HEK293T (cell line): ENCODE measurements around the gene EDN2.

Source experiments
- CTCF ChIA-PET: fragments of 350-600 bp; formaldehyde crosslinking; extraction: SDS; loops from one replicate; lab custom pipeline; 2021; ENCODE audit warnings: antibody characterized with exemption, inconsistent platforms; lab: Yijun Ruan, JAX
- POLR2A ChIA-PET: fragments of 350-600 bp; formaldehyde crosslinking; extraction: SDS; loops from one replicate; lab custom pipeline; 2020; ENCODE audit warnings: antibody characterized with exemption, inconsistent platforms; lab: Yijun Ruan, JAX
- DNase-seq: peaks from one replicate; pipeline ENCODE4 v3.0.0; 2012; ENCODE audit warnings: mixed read lengths; ENCODE audit errors: extremely low spot score
- ARNT ChIP-seq: fragments of 450-650 bp; IDR thresholded peaks from 2 replicates; pipeline ENCODE4 v1.6.1; 2017; ENCODE audit warnings: mild to moderate bottlenecking
- BHLHE40 ChIP-seq: fragments of 450-650 bp; IDR thresholded peaks from 2 replicates; pipeline ENCODE4 v1.6.1; 2016; ENCODE audit warnings: mild to moderate bottlenecking, moderate library complexity, borderline replicate concordance
- CTBP1 ChIP-seq: fragments of 450-650 bp; IDR thresholded peaks from 2 replicates; pipeline ENCODE4 v1.6.1; 2016; ENCODE audit warnings: borderline replicate concordance
- ELF4 ChIP-seq: fragments of 450-650 bp; IDR thresholded peaks from 2 replicates; pipeline ENCODE4 v1.6.1; 2017; ENCODE audit warnings: antibody characterized with exemption
- FOXA1 ChIP-seq: fragments of 450-650 bp; IDR thresholded peaks from 2 replicates; pipeline ENCODE4 v1.6.1; 2016; ENCODE audit warnings: mild to moderate bottlenecking
- FOXK2 ChIP-seq: fragments of 450-650 bp; IDR thresholded peaks from 2 replicates; pipeline ENCODE4 v1.6.1; 2016; ENCODE audit warnings: mild to moderate bottlenecking
- FOXM1 ChIP-seq: fragments of 450-650 bp; IDR thresholded peaks from 2 replicates; pipeline ENCODE4 v1.6.1; 2017; ENCODE audit warnings: mild to moderate bottlenecking, borderline replicate concordance
- HDGF ChIP-seq: fragments of 450-650 bp; IDR thresholded peaks from 2 replicates; pipeline ENCODE4 v1.6.1; 2017; ENCODE audit warnings: antibody characterized with exemption, borderline replicate concordance
- L3MBTL2 ChIP-seq: fragments of 450-650 bp; conservative IDR thresholded peaks from 2 replicates; pipeline ENCODE4 v1.6.1; 2016; ENCODE audit warnings: mild to moderate bottlenecking
- LEF1 ChIP-seq: fragments of 450-650 bp; IDR thresholded peaks from 2 replicates; pipeline ENCODE4 v1.6.1; 2017; ENCODE audit warnings: mild to moderate bottlenecking, borderline replicate concordance
- NFRKB ChIP-seq: fragments of 450-650 bp; IDR thresholded peaks from 2 replicates; pipeline ENCODE4 v1.6.1; 2016; ENCODE audit warnings: mild to moderate bottlenecking, moderate library complexity
- PKNOX1 ChIP-seq: fragments of 450-650 bp; IDR thresholded peaks from 2 replicates; pipeline ENCODE4 v1.6.1; 2016
- SP1 ChIP-seq: fragments of 450-650 bp; IDR thresholded peaks from 2 replicates; pipeline ENCODE4 v1.6.1; 2017
- SUZ12 ChIP-seq: fragments of 450-650 bp; IDR thresholded peaks from 2 replicates; pipeline ENCODE4 v1.6.1; 2016; ENCODE audit warnings: mild to moderate bottlenecking
- TARDBP ChIP-seq: fragments of 450-650 bp; IDR thresholded peaks from 2 replicates; pipeline ENCODE4 v1.6.1; 2016
- ZNF384 ChIP-seq: fragments of 450-650 bp; IDR thresholded peaks from 2 replicates; pipeline ENCODE4 v1.6.1; 2016

Gene EDN2

GRCh38 chr1:41455479-41456332 lies 28.8 kb downstream of the EDN2 start:
- ChIA-PET POLR2A (no interaction called here), CTCF (interaction anchor here (0.6 kb wide), 2 partner anchors 12 to 349 kb away, joined by 3 read pairs; no protein-coding TSS in a partner anchor)
- no peak for DNase-seq
- no peak for TF ChIP-seq TARDBP

DNA sequence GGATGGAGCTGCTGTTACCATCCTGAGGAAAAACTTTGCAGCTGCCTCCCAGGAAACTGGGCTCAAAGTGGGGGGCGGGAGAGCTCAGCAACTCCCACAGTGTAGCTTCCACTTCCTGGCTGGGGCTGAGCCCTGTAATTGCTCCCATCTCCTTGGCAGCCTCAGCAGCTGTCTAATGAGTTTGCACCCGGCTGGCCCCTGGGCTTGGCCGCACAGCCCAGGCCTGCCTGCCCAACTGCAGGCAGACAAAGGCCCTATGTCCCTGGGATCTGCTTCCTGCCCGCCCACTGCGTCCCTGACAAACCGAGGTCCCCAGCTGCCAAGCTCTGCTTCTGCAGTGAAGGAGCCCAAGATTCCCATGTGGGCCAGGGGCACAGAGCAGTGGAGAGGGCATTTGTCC lies 30.1 kb downstream of the EDN2 start:
- TF ChIP-seq LEF1 (no peak), ZNF384 (no peak), L3MBTL2 (no peak), SUZ12 (no peak), ARNT (no peak), PKNOX1 (no peak), FOXM1 (no peak), BHLHE40 (no peak), HDGF (no peak), CTBP1 (no peak), TARDBP (no peak), NFRKB (no peak), SP1 (no peak), ELF4 (no peak), FOXA1 (no peak), FOXK2 (no peak)
- DNase-seq, result no peak
- ChIA-PET POLR2A (no interaction called here), CTCF (no interaction called here)

DNA sequence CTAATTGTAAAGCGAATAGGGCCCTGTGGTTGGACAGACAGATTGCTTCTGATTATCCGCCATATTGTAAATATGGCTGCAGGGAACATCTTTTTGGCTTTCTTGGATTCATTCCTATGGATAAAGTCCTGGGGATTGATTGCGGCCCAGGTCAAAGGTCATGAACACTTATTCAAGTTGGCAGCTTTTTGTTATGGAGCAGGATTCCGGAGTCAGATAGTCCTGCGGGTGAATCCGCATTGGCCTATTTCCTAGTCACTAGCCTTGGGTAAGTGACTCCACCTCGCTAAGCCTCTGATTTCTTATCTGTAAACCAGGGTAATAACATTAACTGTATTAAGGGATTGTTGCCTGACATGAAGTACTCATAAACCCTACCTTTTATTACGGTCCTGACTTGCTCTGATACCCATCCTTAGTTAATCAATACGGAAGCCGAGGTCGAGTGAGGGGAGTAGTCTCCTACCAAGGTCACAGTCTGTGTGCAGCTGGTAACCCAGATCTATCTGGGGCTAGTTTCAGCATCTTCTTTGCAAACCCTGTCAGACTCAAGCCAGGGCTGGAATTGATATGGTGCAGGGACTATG lies 31.7 kb downstream of the EDN2 start:
- CTCF ChIA-PET, result no interaction called here
- TF ChIP-seq SUZ12 (no peak), FOXK2 (no peak), SP1 (no peak)
- POLR2A ChIA-PET, result no interaction called here
- no peak for DNase-seq

- CTCF ChIA-PET, result no interaction called here
Measured at GRCh38 chr1:41450747-41451285, 33.7 kb downstream of the EDN2 start.

DNA sequence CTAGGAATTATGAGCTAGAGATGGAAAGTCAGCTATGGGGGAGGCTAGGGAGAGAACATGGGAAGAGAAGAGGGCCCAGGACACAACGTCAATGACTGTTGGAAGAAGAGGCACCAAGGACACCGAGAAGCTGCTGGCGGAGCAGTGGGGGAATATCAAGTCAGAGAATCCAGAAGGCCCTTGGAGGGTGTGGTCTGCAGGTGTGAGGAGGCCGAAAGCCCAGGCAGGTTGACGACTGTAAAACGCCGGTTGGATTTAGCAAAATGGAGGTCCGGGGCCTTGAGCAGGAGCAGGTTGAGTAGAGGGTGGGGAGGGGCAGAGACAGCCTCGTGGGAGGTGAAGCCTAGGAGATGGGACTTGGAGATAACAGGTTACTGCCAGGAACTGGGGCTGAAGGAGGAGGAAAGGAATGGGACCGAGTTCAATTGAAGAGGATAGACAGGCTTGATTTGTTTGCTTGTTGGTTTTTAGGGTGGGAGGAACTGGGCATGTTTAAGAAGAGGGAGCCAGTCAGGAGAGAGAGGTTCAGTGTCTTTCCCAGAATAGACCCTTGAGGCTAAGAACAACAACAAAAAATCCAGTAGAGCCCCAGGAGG lies 35.1 kb downstream of the EDN2 start:
- CTCF ChIA-PET, result interaction anchor here (1.3 kb wide), 1 partner anchor 42 kb away, joined by 3 read pairs; no protein-coding TSS in a partner anchor
- POLR2A ChIA-PET, result no interaction called here
- no peak for DNase-seq
- TF ChIP-seq CTBP1, result no peak
- no peak for TF ChIP-seq NFRKB

More at GRCh38 chr1:41450747-41451285, 33.7 kb downstream of the EDN2 start:
- no peak for DNase-seq
- POLR2A ChIA-PET, result no interaction called here
- TF ChIP-seq TARDBP (no peak), FOXK2 (no peak), BHLHE40 (no peak), SUZ12 (no peak), L3MBTL2 (no peak), HDGF (no peak), CTBP1 (no peak), LEF1 (no peak), NFRKB (no peak), FOXM1 (no peak), SP1 (no peak), ARNT (no peak), FOXA1 (no peak), ELF4 (no peak), ZNF384 (no peak), PKNOX1 (no peak)

DNA sequence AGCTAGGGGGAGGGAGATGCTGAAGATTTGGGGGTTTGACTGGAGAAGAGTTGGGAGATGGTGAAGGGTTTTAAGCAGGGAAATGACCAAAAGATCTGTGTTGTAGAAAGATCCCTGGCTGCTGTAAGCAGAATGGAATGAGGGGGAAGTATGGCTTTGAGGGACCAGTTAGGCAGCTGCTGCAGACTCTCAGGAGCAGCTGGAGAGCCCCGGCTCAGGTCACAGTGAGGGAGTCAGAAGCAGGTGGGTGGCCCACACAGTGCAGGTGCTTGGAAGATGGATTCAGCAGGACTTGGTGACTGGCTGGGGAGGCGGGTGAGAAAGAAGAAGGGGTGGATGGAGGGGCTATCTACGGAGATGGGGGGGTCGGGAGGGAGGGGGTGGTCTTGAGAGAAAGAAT lies 35.7 kb downstream of the EDN2 start:
- ChIA-PET CTCF (interaction anchor here (1.3 kb wide), 1 partner anchor 43 kb away, joined by 3 read pairs; no protein-coding TSS in a partner anchor), POLR2A (no interaction called here)
- TF ChIP-seq SP1 (no peak), SUZ12 (no peak), FOXK2 (no peak), FOXA1 (no peak), TARDBP (no peak), BHLHE40 (no peak), ARNT (no peak), NFRKB (no peak), L3MBTL2 (no peak), PKNOX1 (no peak), FOXM1 (no peak)
- DNase-seq, result no peak
